RPMI8226 (cell line): ENCODE results near the gene TENT4B.
"Not testable (repeated sequence)": the region's sequence is repeated elsewhere in the genome, so short reads cannot be mapped to it uniquely, and the experiment has no call there.

Experiments
- DNase-seq: peaks from one replicate; pipeline ENCODE4 v3.0.0-alpha.2; 2015

Gene TENT4B

GRCh38 chr16:50238868-50239301, 85.8 kb downstream of the TENT4B start:
- peak; percentile 27 for DNase-seq

- not testable (repeated sequence) for DNase-seq
Observed at GRCh38 chr16:50243024-50243423, 89.9 kb downstream of the TENT4B start.

DNA sequence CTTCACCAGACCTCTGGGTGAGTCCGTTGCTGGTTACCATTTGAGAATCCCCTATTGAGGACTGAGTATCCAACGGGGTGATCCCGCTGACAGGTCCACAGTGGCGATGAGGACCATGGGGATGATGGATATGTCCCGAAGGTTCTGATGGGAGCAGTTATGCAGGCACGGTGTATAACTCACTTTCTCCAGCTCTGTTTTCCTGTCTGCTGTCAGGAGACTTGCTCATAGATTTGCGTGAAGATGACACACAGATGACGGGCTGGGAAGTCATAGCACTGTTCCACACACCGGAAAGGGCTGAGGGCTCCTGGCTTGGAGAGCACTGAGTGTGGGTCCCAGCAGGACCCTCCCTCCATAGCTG, 91.0 kb downstream of the TENT4B start:
- DNase-seq, result no peak

DNA sequence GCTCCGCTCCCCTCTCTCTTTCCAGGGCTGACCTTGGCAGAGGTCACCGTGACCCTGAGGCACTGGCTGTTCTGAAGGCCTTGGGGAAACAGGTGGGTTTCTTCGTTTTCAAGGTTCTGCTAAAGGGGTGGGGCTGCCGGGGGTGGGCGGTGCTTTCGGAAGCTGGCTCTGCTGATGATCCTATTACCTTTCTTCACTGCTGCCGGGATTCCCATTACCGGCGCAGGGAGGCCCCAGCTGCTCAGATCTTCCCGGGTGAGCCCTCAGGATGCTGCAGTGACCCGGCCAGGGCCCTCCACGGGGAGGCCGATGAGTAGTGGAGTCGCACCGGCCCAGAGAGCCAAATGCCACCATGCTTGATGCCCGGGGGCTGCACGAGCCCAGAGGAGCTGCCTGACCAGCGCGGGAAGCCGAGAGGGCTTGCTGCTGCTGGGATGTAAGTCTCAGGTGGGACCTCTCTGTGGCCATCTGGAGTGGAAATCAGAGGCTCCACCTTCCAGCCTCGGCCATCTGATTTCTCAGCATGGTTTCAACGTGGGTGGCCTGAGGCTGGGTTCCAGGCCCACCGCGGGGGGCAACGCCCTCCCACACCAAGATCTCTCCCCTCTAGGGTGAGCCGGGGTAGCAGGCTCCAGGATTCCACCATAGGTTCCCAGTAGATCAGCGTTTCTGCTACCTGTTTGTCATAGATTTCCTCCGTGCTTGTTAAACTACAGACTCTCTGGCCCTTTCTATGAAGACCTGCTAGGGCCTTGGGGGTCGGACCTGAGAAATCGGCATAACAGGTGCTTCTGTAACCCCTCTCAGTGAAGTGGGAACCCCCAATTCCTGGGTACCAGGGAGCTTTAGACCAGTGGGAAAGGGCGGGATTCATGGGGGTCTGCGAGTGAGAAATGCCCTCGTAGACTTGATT, 91.7 kb downstream of the TENT4B start:
- DNase-seq, result no peak

DNA sequence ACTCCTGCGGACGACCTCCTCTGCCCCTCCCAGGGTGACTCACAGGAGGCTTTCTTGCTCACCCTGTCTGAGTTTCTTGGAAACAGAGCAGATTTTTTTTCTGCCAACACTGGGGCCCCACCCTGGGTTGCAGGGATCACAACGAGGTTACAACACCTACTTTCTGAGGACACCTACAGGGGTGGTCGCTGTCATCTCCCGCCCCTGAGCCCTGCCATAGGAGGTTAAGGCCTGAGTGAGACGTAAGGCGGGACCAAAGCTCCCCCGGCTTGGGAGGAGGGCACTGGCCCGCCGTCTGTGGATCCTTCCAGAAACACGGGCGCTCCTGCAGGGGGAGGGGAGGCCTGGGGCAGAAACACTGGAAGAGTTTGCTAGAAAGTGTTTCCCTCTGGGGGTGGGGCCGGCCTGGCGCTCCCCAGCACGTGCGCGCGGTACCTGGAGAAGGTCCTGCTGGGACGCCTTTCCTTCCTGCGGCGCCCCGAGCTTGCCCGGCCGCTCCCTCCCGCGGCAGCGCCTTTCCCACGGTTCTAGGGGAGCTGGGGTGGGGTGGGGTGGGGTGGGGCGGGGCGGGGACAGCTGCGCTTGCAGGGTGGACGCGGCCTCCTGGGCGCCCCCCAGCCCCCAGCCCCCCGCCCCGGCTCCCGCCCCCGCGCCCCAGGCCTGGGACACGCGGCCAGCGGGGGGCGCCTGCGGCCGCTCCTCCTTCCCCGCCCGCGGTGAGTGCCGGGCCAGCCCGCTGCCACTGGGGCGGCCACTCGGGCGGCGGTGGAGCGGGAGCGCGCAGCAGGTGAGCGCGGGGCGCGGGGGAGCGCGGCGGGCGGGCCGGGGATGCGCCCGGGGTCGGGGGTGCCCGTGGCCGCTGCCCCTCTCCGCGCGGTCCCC, 92.6 kb downstream of the TENT4B start:
- DNase-seq, result peak; percentile 81

- DNase-seq, result no peak
Observed at GRCh38 chr16:50246299-50247122, 93.4 kb downstream of the TENT4B start.

GRCh38 chr16:50247123-50247905, 94.2 kb downstream of the TENT4B start:
- no peak for DNase-seq

DNA sequence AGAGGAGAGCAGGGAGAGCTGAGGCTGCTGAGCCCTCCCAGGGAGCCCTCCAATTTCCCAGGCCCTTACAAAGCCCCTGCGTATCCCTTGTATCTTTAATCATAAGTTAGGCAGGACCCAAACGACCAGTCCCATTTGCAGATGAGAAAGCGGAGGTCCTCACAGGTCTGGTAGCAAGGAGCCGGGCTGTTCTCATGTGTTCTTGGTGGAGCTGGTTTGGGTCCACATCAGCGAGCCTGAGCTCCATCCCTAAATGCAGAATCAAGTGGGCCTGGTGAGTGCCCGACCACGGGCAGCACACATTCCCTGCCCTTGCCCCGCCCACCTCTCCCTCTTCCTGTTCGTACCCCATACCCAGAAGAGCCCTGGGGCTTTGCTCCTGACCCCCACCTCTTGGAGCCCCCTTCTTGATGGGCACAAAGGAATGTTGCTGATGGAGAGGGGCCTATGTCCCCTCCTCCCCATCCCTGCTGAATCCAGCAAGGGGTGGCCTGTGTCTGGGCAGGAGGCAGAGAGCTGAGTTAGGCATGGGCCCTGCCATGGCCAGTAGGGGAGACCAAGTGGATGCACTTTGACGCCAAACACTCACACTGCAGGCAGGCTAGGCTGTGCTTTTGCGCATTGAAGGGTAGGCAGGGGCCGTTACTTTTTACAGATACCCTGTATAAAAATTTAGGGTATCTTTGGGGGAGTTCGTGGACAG, 95.0 kb downstream of the TENT4B start:
- no peak for DNase-seq

GRCh38 chr16:50248845-50249244, 95.7 kb downstream of the TENT4B start:
- no peak for DNase-seq

GRCh38 chr16:50251375-50252081, 98.4 kb downstream of the TENT4B start:
- DNase-seq, result no peak

DNA sequence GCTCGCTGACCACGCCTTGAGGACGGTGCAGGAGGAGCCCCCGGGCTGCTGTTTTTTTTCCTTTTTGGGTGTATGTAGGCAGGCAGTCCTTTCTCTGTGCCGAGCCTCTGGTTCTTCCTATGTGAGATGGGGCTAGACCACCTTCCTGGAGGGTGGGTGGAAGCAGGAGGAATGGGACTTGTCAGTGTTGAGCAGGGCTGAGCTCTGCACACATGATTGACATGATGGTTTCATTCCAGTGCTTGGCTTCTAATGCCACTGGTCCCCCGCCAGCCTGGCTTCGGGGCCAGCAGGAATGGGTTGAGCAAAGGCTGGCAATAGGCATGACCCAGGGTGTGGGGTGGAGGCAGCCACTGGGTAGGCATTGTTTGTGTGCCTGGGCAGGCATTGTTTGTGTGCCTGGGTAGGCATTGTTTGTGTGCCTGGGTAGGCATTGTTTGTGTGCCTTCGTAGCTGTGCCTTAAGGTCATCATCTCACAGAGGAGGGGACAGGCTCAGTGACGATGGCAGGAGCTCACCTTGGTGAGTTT, 99.0 kb downstream of the TENT4B start:
- DNase-seq, result no peak

DNA sequence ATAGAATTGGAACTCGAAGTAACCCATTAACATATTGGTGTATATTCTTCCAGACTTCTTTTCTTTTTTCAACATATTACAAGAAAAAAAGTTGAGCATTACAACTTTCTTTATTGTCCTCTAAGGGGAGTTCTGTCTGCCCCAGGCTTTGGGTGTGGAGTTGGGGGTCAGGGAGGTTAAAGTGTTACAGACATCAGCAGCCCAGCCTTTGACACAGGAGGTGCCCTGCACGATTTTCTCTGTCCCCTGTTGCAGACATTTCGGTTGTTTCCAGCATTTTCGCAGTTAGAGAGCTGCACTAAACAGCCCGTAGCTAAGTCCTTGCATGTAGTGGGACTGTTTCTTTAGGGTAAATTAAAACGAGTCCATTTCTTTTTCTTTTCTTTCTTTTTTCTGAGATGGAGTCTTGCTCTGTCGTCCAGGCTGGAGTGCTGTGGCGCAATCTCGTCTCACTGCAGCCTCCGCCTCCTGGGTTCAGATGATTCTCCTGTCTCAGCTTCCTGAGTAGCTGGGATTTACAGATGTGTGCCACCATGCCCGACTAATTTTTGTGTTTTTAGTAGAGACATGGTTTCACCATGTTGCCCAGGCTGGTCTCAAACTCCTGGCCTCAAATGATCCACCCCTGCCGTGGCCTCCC, 99.9 kb downstream of the TENT4B start:
- DNase-seq, result no peak

DNA sequence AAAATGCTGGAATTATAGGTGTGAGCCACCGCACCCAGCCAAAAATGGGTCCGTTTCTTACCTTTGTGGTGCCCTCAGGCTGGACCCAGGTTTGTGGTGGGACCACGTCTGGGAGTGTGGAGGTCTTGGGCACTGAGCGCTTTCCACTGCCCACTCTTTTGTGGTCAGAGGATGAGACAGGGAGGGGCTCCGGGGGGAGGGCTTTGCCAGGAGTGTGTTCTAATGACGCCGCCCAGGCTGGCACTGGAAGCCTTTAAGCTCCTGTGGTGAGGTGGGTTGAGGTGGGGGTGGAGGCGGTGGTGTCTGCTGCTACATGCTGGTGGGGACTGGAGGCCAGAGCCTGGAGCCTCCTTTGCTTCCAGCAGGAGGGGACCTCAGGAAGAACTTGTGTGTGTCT, 100.4 kb downstream of the TENT4B start:
- no peak for DNase-seq

GRCh38 chr16:50254072-50254471, 101.0 kb downstream of the TENT4B start:
- no peak for DNase-seq

DNA sequence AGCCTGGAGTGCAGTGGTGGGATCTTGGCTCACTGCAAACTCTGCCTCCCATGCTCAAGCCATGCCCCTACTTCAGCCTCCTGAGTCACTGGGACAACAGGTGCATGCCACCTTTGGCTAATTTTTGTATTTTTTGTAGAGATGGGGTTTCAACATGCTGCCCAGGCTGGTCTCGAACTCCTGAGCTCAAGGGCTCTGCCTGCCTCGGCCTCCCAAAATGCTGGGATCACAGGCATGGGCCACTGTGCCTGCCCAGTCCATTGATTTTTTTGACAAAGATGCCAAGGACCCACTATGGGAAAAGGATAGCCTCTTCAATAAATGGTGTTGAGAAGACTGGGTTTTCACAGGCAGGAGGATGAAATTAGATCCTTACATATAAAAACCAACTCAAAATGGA, 102.4 kb downstream of the TENT4B start:
- no peak for DNase-seq

- DNase-seq, result no peak
Observed at GRCh38 chr16:50256604-50257003, 103.5 kb downstream of the TENT4B start.

- DNase-seq, result no peak
Observed at GRCh38 chr16:50257876-50258275, 104.8 kb downstream of the TENT4B start.

DNA sequence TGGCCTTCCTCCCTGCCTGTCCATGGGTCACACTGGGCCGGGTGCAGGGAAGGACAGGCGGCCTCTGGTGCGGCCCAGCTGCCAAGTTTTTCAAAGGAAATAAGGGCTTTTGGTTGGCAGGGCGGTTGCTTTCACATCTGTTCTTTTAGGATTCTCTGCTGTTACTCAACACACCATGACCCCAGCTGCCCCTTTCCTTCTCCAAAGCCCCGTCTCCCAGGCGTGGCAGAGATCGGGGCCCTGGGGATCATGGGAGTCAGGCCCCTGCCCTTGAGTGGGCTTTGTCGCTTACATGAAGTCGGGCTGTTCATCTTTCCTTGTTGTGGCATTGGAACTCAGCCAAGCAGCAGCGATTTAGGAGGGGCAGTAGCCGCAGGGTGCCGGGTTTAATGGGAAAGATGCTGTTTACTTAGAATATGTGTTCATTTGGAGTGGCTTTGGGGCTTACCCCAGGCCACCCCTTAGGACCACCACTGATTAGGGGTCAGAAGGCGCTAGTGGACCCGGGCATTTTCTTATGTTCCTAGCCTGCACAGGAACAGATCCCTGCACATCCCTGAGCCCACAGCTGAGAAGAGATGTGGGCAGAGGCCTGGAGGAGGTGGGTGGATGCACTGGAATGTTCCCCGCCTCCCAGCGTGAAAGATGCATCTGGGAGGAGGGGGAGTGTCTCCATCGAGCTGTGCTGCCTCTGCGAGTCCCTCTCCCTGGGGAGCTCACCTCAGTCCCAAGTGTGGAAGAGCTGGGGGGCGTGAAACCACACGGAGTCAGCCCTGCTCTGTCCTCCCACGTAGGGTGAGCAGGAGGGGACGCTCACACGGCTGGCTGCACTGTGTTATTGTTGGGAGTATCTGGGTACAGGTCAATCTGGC, 106.5 kb downstream of the TENT4B start:
- no peak for DNase-seq
